ENCODE data around the gene MIXL1.

DNA sequence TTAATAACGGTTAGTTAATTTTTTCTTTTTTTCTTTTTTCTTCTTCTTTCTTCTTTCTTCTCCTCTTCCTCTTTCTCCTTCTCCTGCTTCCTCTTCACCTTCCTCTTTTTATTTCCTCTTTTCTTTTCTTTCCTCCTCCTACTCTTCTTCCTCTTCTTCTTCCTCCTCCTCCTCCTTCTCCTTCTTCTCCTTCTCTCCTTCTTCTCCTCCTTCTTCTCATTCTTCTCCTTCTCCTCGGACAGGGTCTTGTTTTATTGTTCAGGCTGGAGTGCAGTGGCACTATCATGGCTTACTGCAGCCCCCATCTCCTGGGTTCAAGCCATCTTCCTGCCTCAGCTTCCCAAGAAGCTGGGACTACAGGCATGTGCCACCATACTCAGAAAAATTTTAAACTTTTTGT, 23.5 kb upstream of the MIXL1 start:
- TF ChIP-seq, protein P1, sequence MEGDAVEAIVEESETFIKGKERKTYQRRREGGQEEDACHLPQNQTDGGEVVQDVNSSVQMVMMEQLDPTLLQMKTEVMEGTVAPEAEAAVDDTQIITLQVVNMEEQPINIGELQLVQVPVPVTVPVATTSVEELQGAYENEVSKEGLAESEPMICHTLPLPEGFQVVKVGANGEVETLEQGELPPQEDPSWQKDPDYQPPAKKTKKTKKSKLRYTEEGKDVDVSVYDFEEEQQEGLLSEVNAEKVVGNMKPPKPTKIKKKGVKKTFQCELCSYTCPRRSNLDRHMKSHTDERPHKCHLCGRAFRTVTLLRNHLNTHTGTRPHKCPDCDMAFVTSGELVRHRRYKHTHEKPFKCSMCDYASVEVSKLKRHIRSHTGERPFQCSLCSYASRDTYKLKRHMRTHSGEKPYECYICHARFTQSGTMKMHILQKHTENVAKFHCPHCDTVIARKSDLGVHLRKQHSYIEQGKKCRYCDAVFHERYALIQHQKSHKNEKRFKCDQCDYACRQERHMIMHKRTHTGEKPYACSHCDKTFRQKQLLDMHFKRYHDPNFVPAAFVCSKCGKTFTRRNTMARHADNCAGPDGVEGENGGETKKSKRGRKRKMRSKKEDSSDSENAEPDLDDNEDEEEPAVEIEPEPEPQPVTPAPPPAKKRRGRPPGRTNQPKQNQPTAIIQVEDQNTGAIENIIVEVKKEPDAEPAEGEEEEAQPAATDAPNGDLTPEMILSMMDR (IDR thresholded peaks at IDR 0.05) = no peak
- TF ChIP-seq EZH2 (IDR thresholded peaks at IDR 0.05) (no peak), EZH2phosphoT487 (IDR thresholded peaks at IDR 0.05) (no peak)
